Sigmoid colon (tissue), 4 donors: ENCODE results near the gene DPF3.

ENCODE experiments used
- CTCF ChIP-seq, 4 experiments: fragments of 450-650 bp in 3 of 4; fragments of 200-600 bp in 1 of 4; IDR thresholded peaks; one replicate each; pipeline ENCODE4 v1.5.1; 2016 to 2019; ENCODE audit warnings: antibody characterized with exemption in 4 of 4, mild to moderate bottlenecking in 3 of 4, moderate library complexity in 2 of 4
- POLR2A ChIP-seq, 2 donors: fragments of 450-650 bp; IDR thresholded peaks; one replicate each; pipeline ENCODE4 v1.6.1; 2016; ENCODE audit warnings: antibody characterized with exemption in 2 of 2, mild to moderate bottlenecking in 2 of 2, moderate library complexity in 2 of 2
- POLR2AphosphoS5 ChIP-seq, 4 donors: sonication (generic); formaldehyde crosslinking; IDR thresholded peaks; one replicate each; pipeline ENCODE4 v1.6.1; 2017; ENCODE audit warnings: antibody characterized with exemption in 4 of 4

- TF ChIP-seq CTCF (IDR thresholded peaks at IDR 0.05) = no peak
- TF ChIP-seq POLR2A (IDR thresholded peaks at IDR 0.05) = no peak
- TF ChIP-seq POLR2AphosphoS5 (IDR thresholded peaks at IDR 0.05) = peak in 1 of 4 donors; percentile 17
These were observed 32.0 kb upstream of the DPF3 start for GRCh38 chr14:72925815-72926291.
